ENCODE data around the gene ABHD15. TPM values are rescaled to one million over a fixed set of nuclear protein-coding genes. Genes with fewer than 3 reads are reported as not detected.

Gene ABHD15
- total and polyA plus RNA-seq, 9 of the 15 experiments (the other 6 are each of a cell fraction or from before 2014, with no cell fraction given) = 0.85 to 4.2 (median 2.1) TPM

GRCh38 chr17:29582254-29582765 is 15.5 kb upstream of the ABHD15 start:
- POLR2A ChIA-PET = interaction anchor here (0.6 to 1.0 kb wide), 3 partner anchors 10 to 549 kb away, joined by 3 to 4 read pairs (median 3); no protein-coding TSS in a partner anchor
- DNase-seq (ENCODE audit: extremely low read depth in 1 of 4, low spot score in 3 of 4) (no peak), ATAC-seq (no peak), FAIRE-seq (no peak)
- Histone ChIP-seq H3K4me3 (no peak overlapping the region), H3K9me3 (replicated peaks; ENCODE audit: control insufficient read depth, insufficient read depth, low read depth, low read length) (no peaks in the 10 kb centered on the region), H3K4me1 (replicated peaks in 1 of 2; ENCODE audit: control insufficient read depth in 2 of 2, insufficient read depth in 2 of 2, low read length in 2 of 2) (peaks cover 6 to 45% of the 10 kb centered on the region in 2 experiments; a peak in 4 of 5 replicates), H2AFZ (ENCODE audit: low read depth, low read length) (no peak overlapping the region), H3K9me1 (ENCODE audit: control insufficient read depth, insufficient read depth, low read length) (peaks cover 2% of the 10 kb centered on the region), H3K4me2 (ENCODE audit: insufficient read depth, low read length) (no peak overlapping the region), H3K27ac (ENCODE audit: extremely low read depth, low read depth, low read length) (no peak overlapping the region), H3K79me2 (ENCODE audit: control insufficient read depth, insufficient read depth, low read length) (peaks cover 9% of the 10 kb centered on the region; the same call in 2 of the 3 replicates), H3K36me3 (ENCODE audit: control insufficient read depth, insufficient read depth, low read length) (peaks cover 34% of the 10 kb centered on the region; the same call in 1 of the 3 replicates), H4K20me1 (replicated peaks; ENCODE audit: control insufficient read depth, insufficient read depth, low read length) (no peaks in the 10 kb centered on the region; the same call in 1 of the 2 replicates), H3K27me3 (ENCODE audit: control insufficient read depth in 2 of 2, insufficient read depth in 2 of 2, low read length in 2 of 2) (no peaks in the 10 kb centered on the region), H3K9ac (ENCODE audit: insufficient read depth in 1 of 2, low read depth in 2 of 2, low read length in 2 of 2) (no peak overlapping the region)
- CTCF ChIA-PET (ENCODE audit: low intra/inter-chr PET ratio) = no interaction called here
- WGBS (ENCODE audit: insufficient coverage, low coverage, missing lambda C conversion rate) = 71% methylated on average over 8 of the region's 10 CpGs
- intact Hi-C loops (cut with micrococcal nuclease) (no loop called here), in situ Hi-C loops (cut with MboI) (no loop called here)
- BruUV-seq (replicated peaks) = no TSS peak
- TF ChIP-seq RFX5 (IDR thresholded peaks at IDR 0.05; ENCODE audit: low read depth, low read length) (no peak), KDM1A (IDR thresholded peaks at IDR 0.05) (peak in 1 of 2 experiments; percentile 68; a peak in 3 of 4 replicates), SREBF2 (CRISPR knock-in tag; IDR thresholded peaks at IDR 0.05) (no peak), MXI1 (IDR thresholded peaks at IDR 0.05; ENCODE audit: low read depth, low read length) (no peak), BHLHE40 (IDR thresholded peaks at IDR 0.05; ENCODE audit: low read length) (no peak)
- TF ChIP-seq, protein P1, sequence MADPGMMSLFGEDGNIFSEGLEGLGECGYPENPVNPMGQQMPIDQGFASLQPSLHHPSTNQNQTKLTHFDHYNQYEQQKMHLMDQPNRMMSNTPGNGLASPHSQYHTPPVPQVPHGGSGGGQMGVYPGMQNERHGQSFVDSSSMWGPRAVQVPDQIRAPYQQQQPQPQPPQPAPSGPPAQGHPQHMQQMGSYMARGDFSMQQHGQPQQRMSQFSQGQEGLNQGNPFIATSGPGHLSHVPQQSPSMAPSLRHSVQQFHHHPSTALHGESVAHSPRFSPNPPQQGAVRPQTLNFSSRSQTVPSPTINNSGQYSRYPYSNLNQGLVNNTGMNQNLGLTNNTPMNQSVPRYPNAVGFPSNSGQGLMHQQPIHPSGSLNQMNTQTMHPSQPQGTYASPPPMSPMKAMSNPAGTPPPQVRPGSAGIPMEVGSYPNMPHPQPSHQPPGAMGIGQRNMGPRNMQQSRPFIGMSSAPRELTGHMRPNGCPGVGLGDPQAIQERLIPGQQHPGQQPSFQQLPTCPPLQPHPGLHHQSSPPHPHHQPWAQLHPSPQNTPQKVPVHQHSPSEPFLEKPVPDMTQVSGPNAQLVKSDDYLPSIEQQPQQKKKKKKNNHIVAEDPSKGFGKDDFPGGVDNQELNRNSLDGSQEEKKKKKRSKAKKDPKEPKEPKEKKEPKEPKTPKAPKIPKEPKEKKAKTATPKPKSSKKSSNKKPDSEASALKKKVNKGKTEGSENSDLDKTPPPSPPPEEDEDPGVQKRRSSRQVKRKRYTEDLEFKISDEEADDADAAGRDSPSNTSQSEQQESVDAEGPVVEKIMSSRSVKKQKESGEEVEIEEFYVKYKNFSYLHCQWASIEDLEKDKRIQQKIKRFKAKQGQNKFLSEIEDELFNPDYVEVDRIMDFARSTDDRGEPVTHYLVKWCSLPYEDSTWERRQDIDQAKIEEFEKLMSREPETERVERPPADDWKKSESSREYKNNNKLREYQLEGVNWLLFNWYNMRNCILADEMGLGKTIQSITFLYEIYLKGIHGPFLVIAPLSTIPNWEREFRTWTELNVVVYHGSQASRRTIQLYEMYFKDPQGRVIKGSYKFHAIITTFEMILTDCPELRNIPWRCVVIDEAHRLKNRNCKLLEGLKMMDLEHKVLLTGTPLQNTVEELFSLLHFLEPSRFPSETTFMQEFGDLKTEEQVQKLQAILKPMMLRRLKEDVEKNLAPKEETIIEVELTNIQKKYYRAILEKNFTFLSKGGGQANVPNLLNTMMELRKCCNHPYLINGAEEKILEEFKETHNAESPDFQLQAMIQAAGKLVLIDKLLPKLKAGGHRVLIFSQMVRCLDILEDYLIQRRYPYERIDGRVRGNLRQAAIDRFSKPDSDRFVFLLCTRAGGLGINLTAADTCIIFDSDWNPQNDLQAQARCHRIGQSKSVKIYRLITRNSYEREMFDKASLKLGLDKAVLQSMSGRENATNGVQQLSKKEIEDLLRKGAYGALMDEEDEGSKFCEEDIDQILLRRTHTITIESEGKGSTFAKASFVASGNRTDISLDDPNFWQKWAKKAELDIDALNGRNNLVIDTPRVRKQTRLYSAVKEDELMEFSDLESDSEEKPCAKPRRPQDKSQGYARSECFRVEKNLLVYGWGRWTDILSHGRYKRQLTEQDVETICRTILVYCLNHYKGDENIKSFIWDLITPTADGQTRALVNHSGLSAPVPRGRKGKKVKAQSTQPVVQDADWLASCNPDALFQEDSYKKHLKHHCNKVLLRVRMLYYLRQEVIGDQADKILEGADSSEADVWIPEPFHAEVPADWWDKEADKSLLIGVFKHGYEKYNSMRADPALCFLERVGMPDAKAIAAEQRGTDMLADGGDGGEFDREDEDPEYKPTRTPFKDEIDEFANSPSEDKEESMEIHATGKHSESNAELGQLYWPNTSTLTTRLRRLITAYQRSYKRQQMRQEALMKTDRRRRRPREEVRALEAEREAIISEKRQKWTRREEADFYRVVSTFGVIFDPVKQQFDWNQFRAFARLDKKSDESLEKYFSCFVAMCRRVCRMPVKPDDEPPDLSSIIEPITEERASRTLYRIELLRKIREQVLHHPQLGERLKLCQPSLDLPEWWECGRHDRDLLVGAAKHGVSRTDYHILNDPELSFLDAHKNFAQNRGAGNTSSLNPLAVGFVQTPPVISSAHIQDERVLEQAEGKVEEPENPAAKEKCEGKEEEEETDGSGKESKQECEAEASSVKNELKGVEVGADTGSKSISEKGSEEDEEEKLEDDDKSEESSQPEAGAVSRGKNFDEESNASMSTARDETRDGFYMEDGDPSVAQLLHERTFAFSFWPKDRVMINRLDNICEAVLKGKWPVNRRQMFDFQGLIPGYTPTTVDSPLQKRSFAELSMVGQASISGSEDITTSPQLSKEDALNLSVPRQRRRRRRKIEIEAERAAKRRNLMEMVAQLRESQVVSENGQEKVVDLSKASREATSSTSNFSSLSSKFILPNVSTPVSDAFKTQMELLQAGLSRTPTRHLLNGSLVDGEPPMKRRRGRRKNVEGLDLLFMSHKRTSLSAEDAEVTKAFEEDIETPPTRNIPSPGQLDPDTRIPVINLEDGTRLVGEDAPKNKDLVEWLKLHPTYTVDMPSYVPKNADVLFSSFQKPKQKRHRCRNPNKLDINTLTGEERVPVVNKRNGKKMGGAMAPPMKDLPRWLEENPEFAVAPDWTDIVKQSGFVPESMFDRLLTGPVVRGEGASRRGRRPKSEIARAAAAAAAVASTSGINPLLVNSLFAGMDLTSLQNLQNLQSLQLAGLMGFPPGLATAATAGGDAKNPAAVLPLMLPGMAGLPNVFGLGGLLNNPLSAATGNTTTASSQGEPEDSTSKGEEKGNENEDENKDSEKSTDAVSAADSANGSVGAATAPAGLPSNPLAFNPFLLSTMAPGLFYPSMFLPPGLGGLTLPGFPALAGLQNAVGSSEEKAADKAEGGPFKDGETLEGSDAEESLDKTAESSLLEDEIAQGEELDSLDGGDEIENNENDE (IDR thresholded peaks at IDR 0.05; ENCODE audit: low read depth, low read length) = no peak
- TF ChIP-seq, protein P2, sequence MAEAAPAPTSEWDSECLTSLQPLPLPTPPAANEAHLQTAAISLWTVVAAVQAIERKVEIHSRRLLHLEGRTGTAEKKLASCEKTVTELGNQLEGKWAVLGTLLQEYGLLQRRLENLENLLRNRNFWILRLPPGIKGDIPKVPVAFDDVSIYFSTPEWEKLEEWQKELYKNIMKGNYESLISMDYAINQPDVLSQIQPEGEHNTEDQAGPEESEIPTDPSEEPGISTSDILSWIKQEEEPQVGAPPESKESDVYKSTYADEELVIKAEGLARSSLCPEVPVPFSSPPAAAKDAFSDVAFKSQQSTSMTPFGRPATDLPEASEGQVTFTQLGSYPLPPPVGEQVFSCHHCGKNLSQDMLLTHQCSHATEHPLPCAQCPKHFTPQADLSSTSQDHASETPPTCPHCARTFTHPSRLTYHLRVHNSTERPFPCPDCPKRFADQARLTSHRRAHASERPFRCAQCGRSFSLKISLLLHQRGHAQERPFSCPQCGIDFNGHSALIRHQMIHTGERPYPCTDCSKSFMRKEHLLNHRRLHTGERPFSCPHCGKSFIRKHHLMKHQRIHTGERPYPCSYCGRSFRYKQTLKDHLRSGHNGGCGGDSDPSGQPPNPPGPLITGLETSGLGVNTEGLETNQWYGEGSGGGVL (CRISPR knock-in tag; IDR thresholded peaks at IDR 0.05) = no peak
